OCI-LY1 (cell line): ENCODE data around the gene GNAT1.
"Not testable (repeated sequence)": the region's sequence is repeated elsewhere in the genome, so short reads cannot be mapped to it uniquely, and the experiment has no call there.

Source experiments
- H2AFZ ChIP-seq: fragments of 200-600 bp; sonication (generic), shearing (Covaris generic); 2 replicates; pipeline ENCODE4 v1.6.0; 2014; ENCODE audit warnings: antibody characterized with exemption, mild to moderate bottlenecking, low read length
- H3F3A ChIP-seq: fragments of 200-600 bp; sonication (generic), shearing (Covaris generic); 2 replicates; pipeline ENCODE4 v1.6.0; 2014; ENCODE audit warnings: mild to moderate bottlenecking, antibody characterized with exemption, low read length, moderate library complexity; ENCODE audit not compliant: insufficient read depth
- H3K27ac ChIP-seq: fragments of 200-600 bp; sonication (generic); 2 replicates; pipeline ENCODE4 v1.5.1; 2014; ENCODE audit warnings: low read length, mixed run types, mild to moderate bottlenecking, low read depth; ENCODE audit not compliant: poor library complexity, severe bottlenecking
- H3K27me3 ChIP-seq: fragments of 200-600 bp; sonication (generic); 2 replicates; pipeline ENCODE4 v1.6.0; 2014; ENCODE audit warnings: antibody characterized with exemption, mild to moderate bottlenecking, low read length, moderate library complexity; ENCODE audit not compliant: insufficient read depth
- H3K36me3 ChIP-seq: fragments of 200-600 bp; sonication (generic); 2 replicates; pipeline ENCODE4 v1.6.1; 2014; ENCODE audit warnings: mild to moderate bottlenecking, antibody characterized with exemption, low read length, moderate library complexity, mixed read lengths; ENCODE audit not compliant: insufficient read depth
- H3K4me1 ChIP-seq: fragments of 200-600 bp; sonication (generic); 2 replicates; pipeline ENCODE4 v1.5.1; 2014; ENCODE audit warnings: mild to moderate bottlenecking, low read length, moderate library complexity; ENCODE audit not compliant: insufficient read depth, severe bottlenecking
- H3K4me2 ChIP-seq: fragments of 200-600 bp; sonication (generic), shearing (Covaris generic); 2 replicates; pipeline ENCODE4 v1.6.1; 2014; ENCODE audit warnings: low read length
- H3K4me3 ChIP-seq: fragments of 200-600 bp; sonication (generic); 2 replicates; pipeline ENCODE4 v1.5.1; 2014; ENCODE audit warnings: low read length, low read depth, mild to moderate bottlenecking, mixed read lengths; ENCODE audit not compliant: poor library complexity, severe bottlenecking
- H3K79me2 ChIP-seq: fragments of 200-600 bp; shearing (Covaris generic); 2 replicates; pipeline ENCODE4 v1.6.1; 2016; ENCODE audit warnings: mixed run types, low read length, mixed read lengths; ENCODE audit not compliant: insufficient read depth
- H3K9ac ChIP-seq: fragments of 200-600 bp; sonication (generic), shearing (Covaris generic); 2 replicates; pipeline ENCODE4 v1.6.1; 2014; ENCODE audit warnings: mild to moderate bottlenecking, low read length, mixed read lengths
- H3K9me2 ChIP-seq: fragments of 200-600 bp; sonication (generic), shearing (Covaris generic); 2 replicates; pipeline ENCODE4 v1.6.1; 2014; ENCODE audit warnings: low read depth, mild to moderate bottlenecking, low read length, mixed read lengths
- H3K9me3 ChIP-seq: fragments of 200-600 bp; shearing (Covaris generic); 2 replicates; pipeline ENCODE4 v1.6.1; 2014; ENCODE audit warnings: low read length, mixed read lengths
- H4K20me1 ChIP-seq: fragments of 200-600 bp; sonication (generic), shearing (Covaris generic); 2 replicates; pipeline ENCODE4 v1.6.0; 2016; ENCODE audit warnings: mild to moderate bottlenecking, low read length; ENCODE audit not compliant: insufficient read depth
- CTCF ChIP-seq: fragments of 200-600 bp; sonication (generic), shearing (Covaris generic); IDR thresholded peaks from 2 replicates; pipeline ENCODE4 v1.5.1; 2017; ENCODE audit warnings: mild to moderate bottlenecking, antibody characterized with exemption, low read length, moderate library complexity, mixed read lengths
- EZH2 ChIP-seq: fragments of 200-600 bp; sonication (generic), shearing (Covaris generic); IDR thresholded peaks from 2 replicates; pipeline ENCODE4 v1.8.0; 2017; ENCODE audit warnings: borderline replicate concordance, mixed run types, mild to moderate bottlenecking, antibody characterized with exemption, low read length, moderate library complexity, mixed read lengths

The GNAT1 gene

GRCh38 chr3:50242851-50243542, 51.6 kb downstream of the GNAT1 start:
- no peaks in the 10 kb centered on the region for H3F3A ChIP-seq
- H3K4me2 ChIP-seq = peak overlapping the region; percentile 45; the same call in 1 of the 2 replicates
- peaks cover 77% of the 10 kb centered on the region for H3K4me1 ChIP-seq
- no peaks in the 10 kb centered on the region for H3K27me3 ChIP-seq
- no peak overlapping the region for H3K4me3 ChIP-seq
- H2AFZ ChIP-seq = no peak overlapping the region
- H3K9me3 ChIP-seq = no peaks in the 10 kb centered on the region
- H3K9ac ChIP-seq = peak overlapping the region; percentile 22; the same call in 1 of the 2 replicates
- TF ChIP-seq EZH2 (no peak), CTCF (peak; percentile 10; the same call in 1 of the 2 replicates)
- H4K20me1 ChIP-seq = no peaks in the 10 kb centered on the region
- H3K9me2 ChIP-seq = no peaks in the 10 kb centered on the region
- peaks cover 19% of the 10 kb centered on the region; the same call in 1 of the 2 replicates for H3K36me3 ChIP-seq
- peak overlapping the region; percentile 85 for H3K27ac ChIP-seq
- peaks cover 25% of the 10 kb centered on the region for H3K79me2 ChIP-seq

GRCh38 chr3:50243543-50243895, 52.1 kb downstream of the GNAT1 start:
- H3K4me2 ChIP-seq = no peak overlapping the region
- no peaks in the 10 kb centered on the region for H3K27me3 ChIP-seq
- no peak overlapping the region for H2AFZ ChIP-seq
- no peaks in the 10 kb centered on the region for H4K20me1 ChIP-seq
- peaks cover 19% of the 10 kb centered on the region; the same call in 1 of the 2 replicates for H3K36me3 ChIP-seq
- no peak overlapping the region for H3K4me3 ChIP-seq
- H3K27ac ChIP-seq = peak overlapping the region; percentile 85
- TF ChIP-seq CTCF = no peak
- no peak for TF ChIP-seq EZH2
- H3K9ac ChIP-seq = no peak overlapping the region; the same call in 1 of the 2 replicates
- H3F3A ChIP-seq = no peaks in the 10 kb centered on the region
- H3K9me3 ChIP-seq = no peaks in the 10 kb centered on the region
- H3K79me2 ChIP-seq = peaks cover 21% of the 10 kb centered on the region
- H3K9me2 ChIP-seq = no peaks in the 10 kb centered on the region
- H3K4me1 ChIP-seq = peaks cover 72% of the 10 kb centered on the region

- H2AFZ ChIP-seq, H3K9ac ChIP-seq, H3K4me2 ChIP-seq, H3K9me3 ChIP-seq, H3F3A ChIP-seq, H4K20me1 ChIP-seq, H3K9me2 ChIP-seq, H3K27me3 ChIP-seq, H3K4me3 ChIP-seq: not testable (repeated sequence)
- Histone ChIP-seq H3K27ac (peak overlapping the region; percentile 44), H3K79me2 (peaks cover 12% of the 10 kb centered on the region), H3K36me3 (peaks cover 11% of the 10 kb centered on the region; the same call in 1 of the 2 replicates), H3K4me1 (peaks cover 59% of the 10 kb centered on the region)
These were observed 53.4 kb downstream of the GNAT1 start for GRCh38 chr3:50244813-50245212.
